ENCODE measurements around the gene ZFAND4. TPM values are rescaled to one million over a fixed set of nuclear protein-coding genes. Genes with fewer than 3 reads are reported as not detected.
A peak's percentile ranks its signal among the peaks of the same experiment; 100 is the strongest.
"Not testable (repeated sequence)": the region's sequence is repeated elsewhere in the genome, so short reads cannot be mapped to it uniquely, and the experiment has no call there.

Gene ZFAND4
- polyA plus RNA-seq, 6 donors from 2014 or later: 10.5 to 19.0 (median 17.2) TPM

DNA sequence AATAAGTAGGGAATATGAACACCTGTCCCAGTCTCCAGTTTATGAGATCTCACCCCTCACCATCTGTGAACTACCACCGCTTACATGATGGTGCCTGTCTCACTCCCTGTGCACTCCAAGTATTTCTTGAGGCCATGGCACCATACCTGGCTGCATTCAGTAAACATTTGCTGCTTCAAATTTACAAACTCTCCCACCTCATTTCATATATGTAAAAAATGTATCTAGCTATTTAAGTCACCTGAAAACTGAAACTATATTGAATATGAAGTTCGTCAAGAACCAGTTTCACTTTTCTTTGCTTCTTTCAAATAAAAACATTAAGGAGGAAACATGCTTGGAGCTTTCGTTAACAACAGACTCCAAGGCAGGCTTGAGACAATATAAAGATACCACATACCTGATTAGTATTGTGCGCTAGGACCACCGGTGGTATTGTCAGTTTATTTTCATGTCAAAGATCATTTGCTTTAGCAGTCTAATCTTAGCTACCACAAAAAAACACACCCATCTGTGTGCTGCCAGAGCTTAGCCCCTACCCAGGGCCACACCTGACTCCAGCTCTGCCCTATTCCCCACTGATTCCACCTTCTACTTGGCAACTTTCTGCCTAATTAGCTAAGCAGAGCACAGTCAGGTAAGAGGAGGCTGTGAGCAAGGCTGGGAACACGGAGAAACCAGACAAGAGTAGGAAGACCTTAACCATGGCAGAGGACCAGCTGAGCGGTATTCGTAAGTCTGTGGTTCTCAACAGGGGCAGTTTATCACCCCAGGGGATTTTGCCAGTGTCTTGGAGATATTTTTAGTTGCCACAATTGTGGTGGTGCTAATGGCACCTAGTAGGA, 92.0 kb downstream of the ZFAND4 start:
- Mint-ChIP-seq H3K4me3 (peak overlapping the region; percentile 84 to 98 (median 94)), H3K27ac (peak overlapping the region; percentile 95 to 99 (median 98)), H3K36me3 (peaks cover 9 to 14% of the 10 kb centered on the region in 2 donors), H3K4me1 (peaks cover 35 to 55% (median 48%) of the 10 kb centered on the region in 3 donors), H3K27me3 (no peaks in the 10 kb centered on the region), H3K9me3 (peaks cover 0 to 12% (median 5%) of the 10 kb centered on the region in 7 donors)
- ATAC-seq (ENCODE audit: low read depth in 2 of 2) (peak; percentile 83 to 85), DNase-seq (peak; percentile 42)

DNA sequence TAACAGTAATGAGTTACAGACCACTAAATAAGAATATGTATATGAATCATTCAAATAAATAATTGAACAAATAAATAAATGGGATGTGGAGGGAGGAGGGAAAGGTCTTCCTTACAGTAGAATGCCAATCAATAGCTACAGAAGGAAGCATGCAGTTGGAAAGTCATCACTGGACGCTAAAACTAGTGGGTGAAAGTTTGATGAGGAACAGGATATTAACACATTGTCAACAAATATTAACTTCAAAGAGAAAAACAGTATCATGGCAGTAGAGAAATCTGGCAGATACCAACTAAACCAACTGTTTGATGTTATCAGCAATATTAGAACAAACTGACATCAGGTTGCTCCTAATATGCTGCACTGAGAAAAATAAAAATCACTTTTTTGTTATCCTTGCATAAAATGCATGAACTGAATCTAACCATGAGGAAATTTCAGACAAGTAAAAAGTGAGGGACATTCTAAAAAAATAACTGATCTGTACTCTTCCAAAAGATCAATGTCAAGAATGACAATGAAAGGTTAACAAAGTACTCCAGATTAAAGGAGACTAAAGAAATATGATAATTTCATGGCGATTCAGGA, 94.1 kb downstream of the ZFAND4 start:
- peak overlapping the region in 4 of 8 donors; percentile 29 to 87 (median 79) for H3K4me3 Mint-ChIP-seq
- H3K9me3 Mint-ChIP-seq: no peaks in the 10 kb centered on the region
- H3K27ac Mint-ChIP-seq: peak overlapping the region in 4 of 6 donors; percentile 41 to 95 (median 84)
- H3K36me3 Mint-ChIP-seq: no peaks in the 10 kb centered on the region
- no peaks in the 10 kb centered on the region for H3K27me3 Mint-ChIP-seq
- ATAC-seq (ENCODE audit: low read depth in 2 of 2) (no peak), DNase-seq (no peak)
- peaks cover 27 to 40% (median 37%) of the 10 kb centered on the region in 3 donors for H3K4me1 Mint-ChIP-seq

DNA sequence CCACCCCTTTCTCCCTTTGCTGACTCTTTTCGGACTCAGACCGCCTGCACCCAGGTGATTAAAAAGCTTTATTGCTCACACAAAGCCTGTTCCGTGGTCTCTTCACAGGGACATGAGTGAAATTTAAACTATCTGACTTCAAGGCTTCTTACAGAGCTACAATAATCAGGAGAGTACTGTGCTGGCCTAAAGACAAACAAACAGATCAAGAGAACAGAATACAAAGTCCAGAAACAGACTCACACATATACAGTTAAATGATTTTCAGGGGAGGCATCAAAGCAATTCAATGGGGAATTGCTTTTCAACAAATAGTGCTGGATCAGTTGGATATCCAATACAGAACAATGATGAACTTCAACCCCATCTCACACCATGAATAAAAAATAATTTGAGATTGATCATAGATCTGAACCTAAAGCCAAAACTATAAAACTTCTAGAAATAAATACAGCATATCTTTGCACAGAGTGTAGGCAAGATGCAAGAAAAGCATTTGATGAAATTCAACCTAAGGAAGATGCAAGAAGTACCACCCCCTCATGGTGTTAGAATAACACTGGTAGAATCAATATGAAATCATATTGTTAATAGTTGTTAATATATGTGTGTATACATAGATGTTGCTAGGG, 96.5 kb downstream of the ZFAND4 start:
- Mint-ChIP-seq H3K27ac (no peak overlapping the region), H3K4me1 (peaks cover 30 to 34% (median 33%) of the 10 kb centered on the region in 3 donors), H3K4me3 (no peak overlapping the region), H3K36me3 (peaks cover 0 to 8% of the 10 kb centered on the region in 2 donors), H3K9me3 (peaks cover 0 to 2% (median 0%) of the 10 kb centered on the region in 7 donors), H3K27me3 (no peaks in the 10 kb centered on the region)
- ATAC-seq (ENCODE audit: low read depth in 2 of 2): no peak
- no peak for DNase-seq

DNA sequence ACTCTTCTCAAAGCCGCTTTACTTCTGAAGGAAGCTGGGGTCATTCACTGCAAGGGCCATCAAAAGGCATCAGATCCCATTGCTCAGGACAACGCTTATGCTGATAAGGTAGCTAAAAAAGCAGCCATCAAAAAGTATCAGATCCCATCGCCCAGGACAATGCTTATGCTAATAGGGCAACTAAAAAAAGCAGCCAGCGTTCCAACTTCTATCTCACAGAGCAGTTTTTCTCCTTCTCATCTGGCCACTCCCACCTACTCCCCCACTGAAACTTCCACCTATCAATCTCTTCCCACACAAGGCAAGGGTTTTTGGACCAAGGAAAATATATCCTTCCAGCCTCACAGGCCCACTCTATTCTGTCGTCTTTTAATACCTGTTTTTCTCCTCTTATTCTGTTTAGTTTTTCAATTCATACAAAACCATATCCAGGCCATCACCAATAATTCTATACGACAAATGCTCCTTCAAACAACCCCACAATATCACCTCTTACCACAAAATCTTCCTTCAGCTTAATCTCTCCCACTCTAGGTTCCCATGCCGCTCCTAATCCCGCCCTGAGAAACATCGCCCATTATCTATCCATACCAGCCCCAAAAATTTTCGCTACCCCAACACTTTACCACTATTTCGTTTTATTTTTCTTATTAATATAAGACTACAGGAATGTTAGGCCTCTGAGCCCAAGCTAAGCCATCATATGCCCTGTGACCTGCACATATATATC, 97.4 kb downstream of the ZFAND4 start:
- H3K4me3 Mint-ChIP-seq; ATAC-seq (ENCODE audit: low read depth in 2 of 2); H3K9me3 Mint-ChIP-seq; H3K36me3 Mint-ChIP-seq; H3K27ac Mint-ChIP-seq; H3K27me3 Mint-ChIP-seq; DNase-seq: not testable (repeated sequence)
- peaks cover 22 to 29% (median 25%) of the 10 kb centered on the region in 3 donors for H3K4me1 Mint-ChIP-seq

DNA sequence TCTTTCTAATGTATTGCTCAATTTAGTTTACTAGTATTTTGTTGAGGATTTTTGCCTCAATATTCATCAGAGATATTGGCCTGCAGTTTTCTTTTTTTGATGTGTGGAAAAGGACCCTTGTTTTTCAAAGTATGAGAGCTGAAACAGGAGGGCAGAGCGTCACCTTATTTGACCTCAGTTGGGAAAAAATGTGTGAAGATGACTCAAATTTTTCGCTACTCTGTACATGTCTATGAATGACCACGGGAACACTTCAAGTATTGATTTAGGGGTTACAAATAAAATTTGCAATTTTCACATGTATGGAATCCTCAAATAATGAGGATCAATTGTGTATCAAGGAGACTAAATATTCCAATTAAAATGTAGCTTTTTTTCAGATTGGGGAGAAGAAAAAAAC, 103.1 kb downstream of the ZFAND4 start:
- H3K9me3 Mint-ChIP-seq: peaks cover 0 to 2% (median 0%) of the 10 kb centered on the region in 7 donors
- H3K36me3 Mint-ChIP-seq: peaks cover 5 to 8% of the 10 kb centered on the region in 2 donors
- H3K27me3 Mint-ChIP-seq: no peaks in the 10 kb centered on the region
- no peak overlapping the region for H3K4me3 Mint-ChIP-seq
- peaks cover 26 to 48% (median 33%) of the 10 kb centered on the region in 3 donors for H3K4me1 Mint-ChIP-seq
- DNase-seq: no peak
- no peak for ATAC-seq (ENCODE audit: low read depth in 2 of 2)
- H3K27ac Mint-ChIP-seq: peak overlapping the region in 2 of 6 donors; percentile 10 to 49

DNA sequence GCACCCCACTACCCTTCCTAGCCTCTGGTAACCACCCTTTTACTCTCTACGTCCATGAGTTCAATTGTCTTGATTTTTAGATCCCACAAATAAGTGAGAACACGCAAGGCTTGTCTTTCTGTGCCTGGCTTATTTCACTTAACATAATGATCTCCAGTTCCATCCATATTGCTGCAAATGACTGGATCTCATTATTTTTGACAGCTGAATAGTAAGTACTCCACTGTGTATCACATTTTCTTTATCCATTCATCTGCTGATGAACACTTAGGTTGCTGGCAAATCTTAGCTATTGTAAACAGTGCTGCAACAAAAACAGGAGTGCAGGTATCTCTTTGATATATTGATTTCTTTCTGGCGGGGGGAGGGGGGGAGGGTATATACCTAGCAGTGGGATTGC, 106.2 kb downstream of the ZFAND4 start:
- Mint-ChIP-seq H3K27me3 (no peaks in the 10 kb centered on the region), H3K4me1 (peaks cover 29 to 49% (median 48%) of the 10 kb centered on the region in 3 donors), H3K27ac (peak overlapping the region in 1 of 6 donors; percentile 14), H3K36me3 (peaks cover 2 to 5% of the 10 kb centered on the region in 2 donors), H3K9me3 (no peaks in the 10 kb centered on the region), H3K4me3 (no peak overlapping the region)
- no peak for ATAC-seq (ENCODE audit: low read depth in 2 of 2)
- DNase-seq: no peak

Other genes starting within 250 kb of the ZFAND4 start
- gene WASHC2C, start 54.5 kb upstream of the ZFAND4 start, polyA plus RNA-seq (ENCODE audit: low read depth in 6 of 6): 10 to 100 TPM in 5 of 6 donors, 1 to 10 TPM in 1; 7.1 to 42.2 (median 19.6) TPM
- 1 to 10 TPM in 2 of 6 donors, under 1 TPM in 3, not detected in 1; 0.18 to 3.4 (median 0.99) TPM for gene AGAP4, start 174.7 kb upstream of the ZFAND4 start, polyA plus RNA-seq (ENCODE audit: low read depth in 6 of 6)